IMR-90 (cell line): ENCODE results near the gene STK17A. TPM values are rescaled to one million over a fixed set of nuclear protein-coding genes. Genes with fewer than 3 reads are reported as not detected.

ENCODE experiments used
- ATAC-seq: fragments of 200-7000 bp; cut with Tn5 transposase; 2 replicates; pipeline ENCODE4 v1.9.1; 2020; ENCODE audit warnings: low read depth, mild to moderate bottlenecking, moderate library complexity
- BruUV-seq: library from RNA; stranded (reverse); fragments of 400-500 nt; replicated peaks from 2 replicates; lab custom pipeline; 2021; lab: Mats Ljungman, UMichigan
- CTCF ChIA-PET: fragments of 300-600 bp; formaldehyde crosslinking; extraction: SDS; loops from one replicate; lab custom pipeline; 2021; ENCODE audit warnings: antibody characterized with exemption; lab: Yijun Ruan, JAX
- POLR2A ChIA-PET: fragments of 300-600 bp; sonication (Branson Sonifier 250); formaldehyde crosslinking; loops from one replicate; lab custom pipeline; 2022; ENCODE audit warnings: antibody characterized with exemption; ENCODE audit not compliant: unreplicated experiment; lab: Charles Lee
- DNase-seq: peaks from one replicate; pipeline ENCODE4 v3.0.0; 2013
- H2AFZ ChIP-seq: replicated peaks from 2 replicates; pipeline ENCODE3; 2013; ENCODE audit warnings: low read length, mild to moderate bottlenecking; ENCODE audit not compliant: poor library complexity
- H2AK5ac ChIP-seq: 2 replicates; pipeline ENCODE4 v1.6.1; 2013; ENCODE audit warnings: low read depth, low read length, inconsistent platforms
- H2AK9ac ChIP-seq: replicated peaks from 2 replicates; pipeline ENCODE3; 2013; ENCODE audit warnings: mild to moderate bottlenecking, low read depth, low read length, moderate library complexity; ENCODE audit not compliant: poor library complexity
- H2BK120ac ChIP-seq: 2 replicates; pipeline ENCODE4 v1.6.1; 2013; ENCODE audit warnings: low read depth, low read length, inconsistent platforms
- H2BK15ac ChIP-seq: 3 replicates; pipeline ENCODE4 v1.6.1; 2013; ENCODE audit warnings: low read depth, low read length, inconsistent platforms
- H2BK20ac ChIP-seq: 2 replicates; pipeline ENCODE4 v1.6.1; 2013; ENCODE audit warnings: low read depth, mild to moderate bottlenecking, inconsistent platforms, low read length, moderate library complexity
- H2BK5ac ChIP-seq: 2 replicates; pipeline ENCODE4 v1.6.1; 2013; ENCODE audit warnings: mild to moderate bottlenecking, low read depth, low read length, inconsistent platforms; ENCODE audit not compliant: poor library complexity, severe bottlenecking
- H3K14ac ChIP-seq: replicated peaks from 2 replicates; pipeline ENCODE4 v1.6.1; 2013; ENCODE audit warnings: low read depth, low read length, inconsistent platforms
- H3K18ac ChIP-seq: 2 replicates; pipeline ENCODE4 v1.6.1; 2013; ENCODE audit warnings: low read depth, low read length, control low read depth
- H3K23ac ChIP-seq: 2 replicates; pipeline ENCODE4 v1.6.1; 2013; ENCODE audit warnings: low read depth, low read length, inconsistent platforms
- H3K27ac ChIP-seq: 2 replicates; pipeline ENCODE4 v1.5.1; 2013; ENCODE audit warnings: mild to moderate bottlenecking, control low read depth, low read length; ENCODE audit not compliant: insufficient read depth
- H3K27me3 ChIP-seq: 2 replicates; pipeline ENCODE4 v1.6.1; 2013; ENCODE audit warnings: low read length; ENCODE audit not compliant: control insufficient read depth, insufficient read depth
- H3K36me3 ChIP-seq: 2 replicates; pipeline ENCODE4 v1.6.1; 2013; ENCODE audit warnings: low read length, mixed read lengths; ENCODE audit not compliant: control insufficient read depth, insufficient read depth
- H3K4ac ChIP-seq: 2 replicates; pipeline ENCODE4 v1.6.1; 2013; ENCODE audit warnings: low read depth, low read length, inconsistent platforms
- H3K4me1 ChIP-seq: 2 replicates; pipeline ENCODE4 v1.6.1; 2013; ENCODE audit warnings: low read length, mixed read lengths; ENCODE audit not compliant: control insufficient read depth, insufficient read depth
- H3K4me2 ChIP-seq: 2 replicates; pipeline ENCODE4 v1.6.1; 2013; ENCODE audit warnings: low read depth, mild to moderate bottlenecking, control low read depth, low read length, moderate library complexity
- H3K4me3 ChIP-seq: 2 replicates; pipeline ENCODE4 v1.5.1; 2013; ENCODE audit warnings: low read depth, mild to moderate bottlenecking, control low read depth, low read length, moderate library complexity; ENCODE audit not compliant: insufficient read depth
- H3K56ac ChIP-seq: 2 replicates; pipeline ENCODE4 v1.6.1; 2013; ENCODE audit warnings: low read length, inconsistent platforms; ENCODE audit not compliant: insufficient read depth; ENCODE audit errors: extremely low read depth
- H3K79me1 ChIP-seq, 2 experiments: 2 replicates each; pipeline ENCODE4 v1.6.1; 2013; ENCODE audit warnings: low read length in 2 of 2, inconsistent platforms in 1 of 2, low read depth in 1 of 2
- H3K9ac ChIP-seq: 2 replicates; pipeline ENCODE4 v1.6.1; 2013; ENCODE audit warnings: low read depth, low read length, control low read depth
- H3K9me1 ChIP-seq: 2 replicates; pipeline ENCODE4 v1.6.1; 2013; ENCODE audit warnings: low read length, inconsistent platforms; ENCODE audit not compliant: insufficient read depth
- H3K9me3 ChIP-seq: 2 replicates; pipeline ENCODE4 v1.6.1; 2013; ENCODE audit warnings: low read length; ENCODE audit not compliant: control insufficient read depth, insufficient read depth
- H4K20me1 ChIP-seq: 2 replicates; pipeline ENCODE4 v1.6.1; 2013; ENCODE audit warnings: low read length, inconsistent platforms; ENCODE audit not compliant: insufficient read depth
- H4K5ac ChIP-seq: 2 replicates; pipeline ENCODE4 v1.6.1; 2013; ENCODE audit warnings: mild to moderate bottlenecking, low read depth, low read length, control low read depth
- H4K8ac ChIP-seq, 2 experiments: 2 replicates each; pipeline ENCODE4 v1.6.1; 2013; ENCODE audit warnings: low read depth in 2 of 2, low read length in 2 of 2, control low read depth in 1 of 2, inconsistent platforms in 1 of 2
- H4K91ac ChIP-seq: 2 replicates; pipeline ENCODE4 v1.6.1; 2013; ENCODE audit warnings: low read depth, low read length, inconsistent platforms; ENCODE audit not compliant: insufficient read depth
- CEBPB ChIP-seq: IDR thresholded peaks from 2 replicates; pipeline ENCODE4 v1.6.1; 2012; ENCODE audit warnings: low read depth, low read length, improper control_type of control experiment
- CHD1 ChIP-seq: IDR thresholded peaks from 2 replicates; pipeline ENCODE4 v1.6.1; 2012; ENCODE audit warnings: low read depth, low read length, improper control_type of control experiment
- CTCF ChIP-seq: conservative IDR thresholded peaks from 2 replicates; pipeline ENCODE4 v1.5.1; 2012; ENCODE audit warnings: mild to moderate bottlenecking, low read depth, low read length, improper control_type of control experiment
- MAFK ChIP-seq: IDR thresholded peaks from 2 replicates; pipeline ENCODE4 v1.6.1; 2012; ENCODE audit warnings: low read depth, low read length, improper control_type of control experiment
- POLR2A ChIP-seq: IDR thresholded peaks from 2 replicates; pipeline ENCODE4 v1.6.1; 2012; ENCODE audit warnings: mild to moderate bottlenecking, low read depth, low read length
- RCOR1 ChIP-seq: IDR thresholded peaks from 2 replicates; pipeline ENCODE4 v1.6.1; 2012; ENCODE audit warnings: mild to moderate bottlenecking, low read length, improper control_type of control experiment; ENCODE audit not compliant: insufficient replicate concordance
- USF2 ChIP-seq: fragments of 150-350 bp; IDR thresholded peaks from 2 replicates; pipeline ENCODE4 v1.6.1; 2017; ENCODE audit warnings: mild to moderate bottlenecking, antibody characterized with exemption, low read length, low read depth
- WGBS, 2 experiments: methylation state at CpG; one replicate each; pipeline versions ENCODE4 v1.1.5 to v1.1.7; 2013; ENCODE audit warnings: missing lambda C conversion rate in 2 of 2; ENCODE audit not compliant: insufficient read length in 1 of 2; ENCODE audit errors: extremely low coverage in 2 of 2; 5-methylcytosine and 5-hydroxymethylcytosine counted together
- dilution Hi-C: fragments of 300-500 bp; cut with HindIII; formaldehyde crosslinking; loops from one replicate; pipeline ENCODE4 v1.14.3; 2018; ENCODE audit warnings: low sequenced_read_pairs; ENCODE audit not compliant: unreplicated experiment
- in situ Hi-C: fragments of 300-500 bp; cut with MboI; formaldehyde crosslinking; loops from 3 replicates; pipeline ENCODE4 v1.14.3; 2019; ENCODE audit warnings: low sequenced_read_pairs, inconsistent platforms, mixed read lengths
- intact Hi-C: fragments of 100-400 bp; cut with micrococcal nuclease; formaldehyde crosslinking; loops from 2 replicates; pipeline ENCODE4 v1.10.0; 2022
- polyA plus RNA-seq, 3 experiments: library from polyadenylated mRNA; depleted of rRNA; stranded (reverse); fragments of >200 nt; gene quantifications; 2 replicates each; pipeline ENCODE4 v1.2.3, GENCODE V29; 2012; ENCODE audit warnings: low replicate concordance in 1 of 3
- total RNA-seq: library from RNA; depleted of rRNA; stranded (reverse); fragments of >200 nt; gene quantifications from 2 replicates; pipeline ENCODE4 v1.2.3, GENCODE V29; 2012

Gene STK17A
- total and polyA plus RNA-seq, 2 of the 4 experiments (the other 2 are of a cell fraction), result 40.5 to 50.5 TPM

GRCh38 chr7:43565786-43566185 is 17.1 kb upstream of the STK17A start:
- intact Hi-C loops (no loop called here), dilution Hi-C loops (no loop called here), in situ Hi-C loops (no loop called here)
- Histone ChIP-seq H3K27ac (no peak overlapping the region), H3K9me3 (no peaks in the 10 kb centered on the region), H4K8ac (no peak overlapping the region), H4K20me1 (no peaks in the 10 kb centered on the region), H3K9me1 (peaks cover under 1% of the 10 kb centered on the region; the same call in 1 of the 2 replicates), H3K79me1 (no peaks in the 10 kb centered on the region), H3K4me1 (peaks cover 5% of the 10 kb centered on the region), H2BK5ac (no peak overlapping the region), H2AK9ac (no peak overlapping the region), H2BK20ac (no peak overlapping the region), H3K56ac (no peak overlapping the region), H4K5ac (no peak overlapping the region), H3K14ac (no peak overlapping the region), H2BK15ac (no peak overlapping the region), H3K4me3 (no peak overlapping the region), H3K4ac (no peak overlapping the region), H2BK120ac (no peak overlapping the region), H3K23ac (no peak overlapping the region), H3K4me2 (peak overlapping the region; percentile 71; the same call in 1 of the 2 replicates), H3K27me3 (peaks cover 4% of the 10 kb centered on the region), H2AK5ac (no peak overlapping the region), H2AFZ (no peak overlapping the region), H3K9ac (no peak overlapping the region), H3K36me3 (no peaks in the 10 kb centered on the region), H4K91ac (no peak overlapping the region), H3K18ac (0 out of 2 replicates have a peak overlapping the region, but pooled peaks have one; percentile 18)
- ATAC-seq (peak; percentile 40), DNase-seq (peak; percentile 37)
- CTCF ChIA-PET, result interaction anchor here (0.6 to 1.4 kb wide), 3 partner anchors 17 to 111 kb away, joined by 4 to 7 read pairs (median 4); partner anchors contain the start of gene STK17A
- BruUV-seq, result no TSS peak
- TF ChIP-seq POLR2A (no peak), RCOR1 (no peak), CHD1 (no peak), MAFK (peak; percentile 79), CEBPB (no peak), USF2 (peak; percentile 61; the same call in 1 of the 2 replicates), CTCF (no peak)
- WGBS, 2 experiments, result 40% methylated on average over 1 of the region's 6 CpGs; no CpG with 5 or more reads in 1 of the 2 experiments
- POLR2A ChIA-PET, result interaction anchor here (0.5 kb wide), 1 partner anchor 16 kb away, joined by 3 read pairs; no protein-coding TSS in a partner anchor
